Caco-2 (cell line): ENCODE data around the gene UNG. TPM values are rescaled to one million over a fixed set of nuclear protein-coding genes. Genes with fewer than 3 reads are reported as not detected.

Experiments used
- BruUV-seq: library from RNA; stranded (reverse); fragments of 400-500 nt; replicated peaks from 2 replicates; lab custom pipeline; 2021; lab: Mats Ljungman, UMichigan
- CTCF ChIA-PET: fragments of 300-600 bp; sonication (Branson Sonifier 250); formaldehyde crosslinking; loops from one replicate; lab custom pipeline; 2022; ENCODE audit warnings: antibody characterized with exemption; lab: Charles Lee
- POLR2A ChIA-PET: fragments of 300-600 bp; sonication (Branson Sonifier 250); formaldehyde crosslinking; loops from one replicate; lab custom pipeline; 2022; ENCODE audit warnings: antibody characterized with exemption; lab: Charles Lee
- DNase-seq, 2 experiments: peaks; one replicate each; pipeline versions ENCODE4 v3.0.0 to v3.0.0-alpha.2; 2020 to 2022
- H3K27me3 ChIP-seq: replicated peaks from 2 replicates; pipeline ENCODE4 v1.6.0; 2011; ENCODE audit warnings: low read length; ENCODE audit not compliant: control insufficient read depth, insufficient read depth
- H3K36me3 ChIP-seq: 2 replicates; pipeline ENCODE4 v1.5.1; 2011; ENCODE audit warnings: low read length; ENCODE audit not compliant: control insufficient read depth, insufficient read depth
- H3K4me1 ChIP-seq: fragments of 250-450 bp; sonication (Bioruptor Pico); 2 replicates; pipeline ENCODE4 v1.5.1; 2020; ENCODE audit warnings: mild to moderate bottlenecking
- H3K4me3 ChIP-seq: 2 replicates; pipeline ENCODE4 v1.5.1; 2011; ENCODE audit warnings: low read depth, mild to moderate bottlenecking, control low read depth, low read length
- H3K9me3 ChIP-seq: fragments of 250-450 bp; sonication (Bioruptor Pico); 2 replicates; pipeline ENCODE4 v1.5.1; 2020; ENCODE audit warnings: mild to moderate bottlenecking, moderate library complexity
- H3K27ac Mint-ChIP-seq: one replicate; pipeline ENCODE4 v1.8.0; 2022; ENCODE audit warnings: mixed read lengths; ENCODE audit not compliant: unreplicated experiment
- H3K27me3 Mint-ChIP-seq: one replicate; pipeline ENCODE4 v1.8.0; 2022; ENCODE audit warnings: mixed read lengths; ENCODE audit not compliant: insufficient read depth, unreplicated experiment
- H3K36me3 Mint-ChIP-seq: one replicate; pipeline ENCODE4 v1.8.0; 2022; ENCODE audit warnings: mild to moderate bottlenecking, mixed read lengths; ENCODE audit not compliant: insufficient read depth, unreplicated experiment
- H3K4me1 Mint-ChIP-seq: one replicate; pipeline ENCODE4 v1.8.0; 2022; ENCODE audit warnings: low read depth, mixed read lengths; ENCODE audit not compliant: unreplicated experiment
- H3K4me3 Mint-ChIP-seq: one replicate; pipeline ENCODE4 v1.8.0; 2022; ENCODE audit warnings: mild to moderate bottlenecking, moderate library complexity, mixed read lengths; ENCODE audit not compliant: unreplicated experiment
- H3K9me3 Mint-ChIP-seq: one replicate; pipeline ENCODE4 v1.8.0; 2022; ENCODE audit warnings: mixed read lengths; ENCODE audit not compliant: unreplicated experiment
- intact Hi-C: fragments of 100-400 bp; cut with micrococcal nuclease; formaldehyde crosslinking; loops from one replicate; pipeline ENCODE4 v1.10.0; 2022; ENCODE audit not compliant: unreplicated experiment
- total RNA-seq: library from RNA; stranded (reverse); gene quantifications from 2 replicates; pipeline ENCODE4 v1.2.3, GENCODE V29; 2022
- TF ChIP-seq, protein P1 (sequence below), 2 experiments: fragments of 200-600 bp in 1 of 2; IDR thresholded peaks; 1 replicate in 1 of 2; 2 replicates in 1 of 2; pipeline versions ENCODE4 v1.5.1 to v1.8.0; 2011 to 2022; ENCODE audit warnings: antibody characterized with exemption in 1 of 2, control low read depth in 1 of 2, inconsistent platforms in 1 of 2, low read depth in 1 of 2, low read length in 1 of 2, mild to moderate bottlenecking in 1 of 2, moderate library complexity in 1 of 2; ENCODE audit not compliant: insufficient read depth in 1 of 2, severe bottlenecking in 1 of 2, unreplicated experiment in 1 of 2

The UNG gene
- total RNA-seq, 1 experiment from 2014 or later: 78.3 TPM

DNA sequence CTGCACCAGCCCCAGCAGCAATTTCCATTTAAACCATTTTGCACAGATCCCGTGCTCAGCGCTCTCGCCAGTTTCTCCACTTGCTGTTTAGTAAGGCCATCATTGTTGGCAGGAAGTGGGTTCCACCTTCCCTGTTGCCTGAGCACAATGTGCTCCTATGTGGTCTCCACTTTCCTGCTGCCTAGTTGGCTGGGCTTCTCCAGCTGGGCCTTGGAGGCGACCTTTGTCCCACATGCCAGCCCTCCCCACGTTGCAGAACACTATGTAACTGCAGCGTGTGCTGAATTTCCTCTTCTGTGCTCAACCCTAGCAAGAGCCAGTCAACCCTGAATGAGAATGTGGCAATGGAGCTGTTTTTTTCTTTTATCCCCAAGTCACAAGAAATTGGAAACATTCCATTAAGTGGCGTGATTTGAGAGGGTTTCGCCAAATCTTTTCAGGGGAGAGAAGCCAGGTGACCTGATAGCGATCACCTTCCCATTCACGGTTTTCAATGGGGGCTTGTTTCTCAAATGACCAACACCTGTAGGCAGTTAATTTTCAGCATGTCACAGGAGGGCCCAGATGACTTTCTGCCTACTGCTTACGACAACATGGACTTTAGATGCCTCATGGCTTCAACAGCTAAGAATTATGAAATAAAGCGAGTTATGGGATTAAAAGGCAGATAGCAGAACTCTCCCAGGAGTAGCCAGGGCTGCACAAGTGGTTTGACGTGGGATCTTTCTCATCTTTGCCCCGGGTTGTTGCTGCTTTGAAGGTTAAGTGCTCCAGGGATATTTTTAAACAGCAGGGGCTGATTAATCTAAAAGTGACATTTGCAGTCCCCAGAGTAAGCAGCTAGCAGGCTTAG is 18.6 kb downstream of the UNG start, which contains the start of gene ACACB:
Gene ACACB, plus strand, starts transcription at position 830 of the 853 bp plus-strand sequence. CDS start 22,819 bp downstream, outside the sequence.
- ChIA-PET POLR2A (interaction anchor here (0.5 to 1.0 kb wide), 3 partner anchors 9 to 39 kb away, joined by 3 to 13 read pairs (median 6); no protein-coding TSS in a partner anchor), CTCF (interaction anchor here (0.5 kb wide), 1 partner anchor 372 kb away, joined by 4 read pairs; no protein-coding TSS in a partner anchor)
- TF ChIP-seq, protein P1, sequence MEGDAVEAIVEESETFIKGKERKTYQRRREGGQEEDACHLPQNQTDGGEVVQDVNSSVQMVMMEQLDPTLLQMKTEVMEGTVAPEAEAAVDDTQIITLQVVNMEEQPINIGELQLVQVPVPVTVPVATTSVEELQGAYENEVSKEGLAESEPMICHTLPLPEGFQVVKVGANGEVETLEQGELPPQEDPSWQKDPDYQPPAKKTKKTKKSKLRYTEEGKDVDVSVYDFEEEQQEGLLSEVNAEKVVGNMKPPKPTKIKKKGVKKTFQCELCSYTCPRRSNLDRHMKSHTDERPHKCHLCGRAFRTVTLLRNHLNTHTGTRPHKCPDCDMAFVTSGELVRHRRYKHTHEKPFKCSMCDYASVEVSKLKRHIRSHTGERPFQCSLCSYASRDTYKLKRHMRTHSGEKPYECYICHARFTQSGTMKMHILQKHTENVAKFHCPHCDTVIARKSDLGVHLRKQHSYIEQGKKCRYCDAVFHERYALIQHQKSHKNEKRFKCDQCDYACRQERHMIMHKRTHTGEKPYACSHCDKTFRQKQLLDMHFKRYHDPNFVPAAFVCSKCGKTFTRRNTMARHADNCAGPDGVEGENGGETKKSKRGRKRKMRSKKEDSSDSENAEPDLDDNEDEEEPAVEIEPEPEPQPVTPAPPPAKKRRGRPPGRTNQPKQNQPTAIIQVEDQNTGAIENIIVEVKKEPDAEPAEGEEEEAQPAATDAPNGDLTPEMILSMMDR (IDR thresholded peaks at IDR 0.05; ENCODE audit: insufficient read depth in 1 of 2, low read depth in 1 of 2, low read length in 1 of 2, severe bottlenecking in 1 of 2, unreplicated experiment in 1 of 2): no peak
- H3K36me3 ChIP-seq: no peaks in the 10 kb centered on the region
- peak in 1 of 2 experiments; percentile 30 for DNase-seq
- no TSS peak for BruUV-seq
- H3K9me3 ChIP-seq: no peaks in the 10 kb centered on the region
- no peak within 1 kb of the TSS for H3K27ac Mint-ChIP-seq
- H3K27me3 ChIP-seq: no peaks in the 10 kb centered on the region
- no peaks in the 10 kb centered on the region for H3K27me3 Mint-ChIP-seq
- intact Hi-C loops: loop anchor here (2.0 to 10.0 kb wide), 4 partner anchors 39 to 269 kb away; no protein-coding TSS in a partner anchor
- H3K36me3 Mint-ChIP-seq: peaks cover 10% of the 10 kb centered on the region
- H3K9me3 Mint-ChIP-seq: no peaks in the 10 kb centered on the region
- H3K4me3 Mint-ChIP-seq: no peak within 1 kb of the TSS
- H3K4me3 ChIP-seq: no peak within 1 kb of the TSS
- H3K4me1 Mint-ChIP-seq: peaks cover 6% of the 10 kb centered on the region
- H3K4me1 ChIP-seq: peaks cover 9% of the 10 kb centered on the region; the same call in 1 of the 2 replicates

DNA sequence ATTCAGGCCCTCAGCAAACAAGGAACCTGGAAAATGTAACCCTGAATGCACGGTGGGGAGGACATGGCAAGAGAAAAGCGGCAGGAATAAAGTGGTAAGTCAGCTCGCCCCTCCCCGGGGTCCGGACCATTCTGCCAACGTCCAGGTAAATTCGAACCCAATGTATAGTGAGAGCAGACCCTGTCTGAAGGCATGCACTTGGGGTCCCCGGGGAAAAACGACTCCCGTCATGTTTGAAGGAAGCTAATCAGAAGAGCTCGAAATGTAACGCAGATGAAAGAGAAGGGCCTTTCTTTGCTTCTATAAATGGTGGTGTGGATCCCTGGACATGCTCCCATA is 19.2 kb downstream of the UNG start:
- Histone ChIP-seq H3K9me3 (no peaks in the 10 kb centered on the region), H3K27me3 (no peaks in the 10 kb centered on the region), H3K4me1 (peaks cover 9% of the 10 kb centered on the region; the same call in 1 of the 2 replicates), H3K4me3 (no peak overlapping the region), H3K36me3 (no peaks in the 10 kb centered on the region)
- BruUV-seq: no TSS peak
- CTCF ChIA-PET: no interaction called here
- TF ChIP-seq, protein P1 (IDR thresholded peaks at IDR 0.05; ENCODE audit: insufficient read depth in 1 of 2, low read depth in 1 of 2, low read length in 1 of 2, severe bottlenecking in 1 of 2, unreplicated experiment in 1 of 2): no peak
- Mint-ChIP-seq H3K4me1 (peaks cover 6% of the 10 kb centered on the region), H3K27ac (no peak overlapping the region), H3K36me3 (peaks cover 4% of the 10 kb centered on the region), H3K4me3 (no peak overlapping the region), H3K9me3 (no peaks in the 10 kb centered on the region), H3K27me3 (no peaks in the 10 kb centered on the region)
- intact Hi-C loops: loop anchor here (2.0 to 10.0 kb wide), 4 partner anchors 38 to 268 kb away; no protein-coding TSS in a partner anchor
- POLR2A ChIA-PET: interaction anchor here (0.7 kb wide), 1 partner anchor 283 kb away, joined by 5 read pairs; no protein-coding TSS in a partner anchor
- no peak for DNase-seq

DNA sequence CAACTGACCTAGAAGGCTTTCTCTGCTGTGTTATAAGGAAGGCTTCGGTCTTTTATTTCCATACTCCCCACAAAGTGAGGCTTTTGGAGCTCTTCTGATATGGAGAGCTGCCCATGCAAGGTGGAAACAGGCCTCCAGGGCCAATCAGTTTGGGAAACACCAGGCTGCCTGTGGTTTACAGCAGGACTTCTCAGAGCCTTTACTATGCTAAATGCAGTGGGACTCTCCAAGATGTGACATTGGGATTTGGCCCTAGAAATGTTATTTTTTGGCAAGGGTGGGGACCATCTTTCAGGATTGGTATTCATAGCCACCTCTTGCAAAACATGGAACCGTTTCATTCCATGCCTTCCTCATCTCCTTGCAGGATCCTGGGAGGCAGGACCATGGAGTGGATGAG is 22.7 kb downstream of the UNG start:
- ChIA-PET POLR2A (no interaction called here), CTCF (interaction anchor here (0.6 kb wide), 1 partner anchor 635 kb away, joined by 8 read pairs; no protein-coding TSS in a partner anchor)
- TF ChIP-seq, protein P1 (IDR thresholded peaks at IDR 0.05; ENCODE audit: insufficient read depth in 1 of 2, low read depth in 1 of 2, low read length in 1 of 2, severe bottlenecking in 1 of 2, unreplicated experiment in 1 of 2): no peak
- DNase-seq: no peak
- Mint-ChIP-seq H3K9me3 (no peaks in the 10 kb centered on the region), H3K27me3 (no peaks in the 10 kb centered on the region), H3K27ac (no peak overlapping the region), H3K4me3 (no peak overlapping the region), H3K4me1 (peaks cover 6% of the 10 kb centered on the region), H3K36me3 (no peaks in the 10 kb centered on the region)
- intact Hi-C loops: no loop called here
- no peaks in the 10 kb centered on the region for H3K36me3 ChIP-seq
- no peaks in the 10 kb centered on the region for H3K27me3 ChIP-seq
- no peak overlapping the region for H3K4me3 ChIP-seq
- peaks cover 9% of the 10 kb centered on the region; the same call in 1 of the 2 replicates for H3K4me1 ChIP-seq
- no peaks in the 10 kb centered on the region for H3K9me3 ChIP-seq
- BruUV-seq: no TSS peak
